Duodenal mucosa (tissue), 2 donors: ENCODE measurements around the gene TBC1D7.

Experiments
- H3K27ac ChIP-seq: one replicate; pipeline ENCODE4 v1.7.0; 2013; ENCODE audit warnings: low read depth, low read length
- H3K27me3 ChIP-seq, 2 donors: one replicate each; pipeline ENCODE4 v1.7.0; 2013; ENCODE audit warnings: low read length in 2 of 2, control low read depth in 1 of 2; ENCODE audit not compliant: insufficient read depth in 2 of 2, control insufficient read depth in 1 of 2
- H3K36me3 ChIP-seq, 2 donors: one replicate each; pipeline ENCODE4 v1.7.0; 2013; ENCODE audit warnings: low read length in 2 of 2, control low read depth in 1 of 2; ENCODE audit not compliant: insufficient read depth in 2 of 2, control insufficient read depth in 1 of 2
- H3K4me1 ChIP-seq, 2 donors: one replicate each; pipeline ENCODE4 v1.7.0; 2013; ENCODE audit warnings: low read length in 2 of 2, control low read depth in 1 of 2; ENCODE audit not compliant: insufficient read depth in 2 of 2, control insufficient read depth in 1 of 2
- H3K4me3 ChIP-seq, 2 donors: one replicate each; pipeline ENCODE4 v1.7.0; 2013; ENCODE audit warnings: low read length in 2 of 2, low read depth in 1 of 2
- H3K9ac ChIP-seq, 2 donors: one replicate each; pipeline ENCODE4 v1.7.0; 2013; ENCODE audit warnings: low read length in 2 of 2, low read depth in 1 of 2
- H3K9me3 ChIP-seq, 2 donors: one replicate each; pipeline ENCODE4 v1.7.0; 2013; ENCODE audit warnings: low read length in 2 of 2, control low read depth in 1 of 2; ENCODE audit not compliant: control insufficient read depth in 1 of 2

The TBC1D7 gene

DNA sequence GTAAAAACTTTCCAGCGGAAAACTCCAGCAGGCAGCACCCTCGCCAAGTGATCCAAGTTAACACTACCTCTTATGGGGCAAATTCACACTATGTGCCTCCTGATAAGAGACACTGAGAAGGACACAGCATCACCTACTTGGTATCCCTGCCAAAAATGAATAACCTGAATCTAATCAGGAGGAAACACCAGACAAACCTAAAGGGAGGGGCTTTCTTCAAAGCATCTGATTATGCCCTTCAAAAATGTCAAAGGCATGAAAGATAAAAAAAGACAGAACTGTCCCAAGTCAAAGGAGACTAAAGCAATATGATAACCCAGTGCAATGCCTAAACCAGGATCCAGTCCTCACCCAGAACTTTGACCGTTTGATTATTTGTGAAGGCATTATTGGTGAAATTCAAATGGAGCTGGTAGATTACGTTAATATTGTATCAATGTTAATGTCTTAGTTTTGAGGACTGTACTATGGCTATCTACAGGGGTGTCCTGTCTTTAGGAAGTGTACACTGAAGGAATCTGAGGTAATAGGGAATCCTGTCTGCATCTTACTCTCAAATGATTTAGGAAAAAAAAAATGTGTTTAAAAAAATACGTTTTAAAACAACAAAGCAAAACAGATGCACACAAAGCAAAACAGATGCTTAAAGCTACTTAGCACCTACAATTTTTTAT lies 8.3 kb downstream of the TBC1D7 start:
- Histone ChIP-seq H3K9ac (no peak overlapping the region), H3K9me3 (no peaks in the 10 kb centered on the region), H3K27me3 (no peaks in the 10 kb centered on the region), H3K4me1 (no peaks in the 10 kb centered on the region), H3K36me3 (peaks cover 27 to 79% of the 10 kb centered on the region in 2 donors), H3K27ac (no peak overlapping the region), H3K4me3 (no peak overlapping the region)

- Histone ChIP-seq H3K4me1 (no peaks in the 10 kb centered on the region), H3K36me3 (peaks cover 24 to 76% of the 10 kb centered on the region in 2 donors), H3K9ac (no peak overlapping the region), H3K27me3 (no peaks in the 10 kb centered on the region), H3K4me3 (no peak overlapping the region), H3K27ac (no peak overlapping the region), H3K9me3 (no peaks in the 10 kb centered on the region)
Observed at GRCh38 chr6:13318821-13319220, 9.5 kb downstream of the TBC1D7 start.

DNA sequence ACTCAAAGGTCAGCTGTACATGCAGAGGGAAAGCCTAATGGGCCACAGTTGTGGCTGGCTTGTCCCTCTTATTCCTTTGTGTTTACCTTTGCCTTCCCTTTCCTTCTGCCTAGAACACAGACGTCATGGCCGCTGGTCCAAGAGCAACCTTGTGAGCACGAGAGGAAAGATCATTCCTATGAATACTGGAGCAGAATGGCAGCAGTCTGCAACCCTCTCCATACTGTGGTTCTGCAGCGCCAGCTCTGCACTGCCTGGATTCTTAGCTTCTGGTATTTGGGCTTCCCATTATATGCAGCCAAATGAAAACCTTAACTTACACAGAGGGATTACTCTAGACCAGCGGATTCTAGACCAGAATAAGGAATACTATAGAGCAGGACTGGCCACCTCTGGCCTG lies 12.4 kb downstream of the TBC1D7 start:
- Histone ChIP-seq H3K27ac (no peak overlapping the region), H3K9me3 (no peaks in the 10 kb centered on the region), H3K36me3 (peaks cover 22 to 69% of the 10 kb centered on the region in 2 donors), H3K4me1 (peaks cover 0 to 7% of the 10 kb centered on the region in 2 donors), H3K27me3 (no peaks in the 10 kb centered on the region), H3K9ac (no peak overlapping the region), H3K4me3 (no peak overlapping the region)

DNA sequence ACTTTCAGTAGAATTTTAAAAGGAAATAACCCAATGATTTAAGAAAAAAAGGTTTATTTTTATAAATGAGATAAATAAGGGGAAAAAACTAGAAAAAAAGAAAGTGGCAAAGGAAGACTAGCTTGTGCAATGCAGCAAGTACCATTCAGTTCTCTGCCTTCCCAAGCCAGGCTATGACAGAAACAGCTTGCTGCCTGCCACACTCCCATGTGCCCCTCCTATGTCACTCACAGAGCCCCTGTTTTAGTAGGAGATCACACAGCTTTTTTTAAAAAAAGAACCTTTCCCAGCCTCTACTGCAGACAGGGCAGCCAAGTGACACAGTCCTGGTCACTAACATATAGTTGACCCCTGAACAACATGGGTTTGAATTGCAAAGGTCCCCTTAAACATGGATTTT lies 13.5 kb downstream of the TBC1D7 start:
- Histone ChIP-seq H3K27ac (no peak overlapping the region), H3K27me3 (no peaks in the 10 kb centered on the region), H3K9me3 (no peaks in the 10 kb centered on the region), H3K4me3 (no peak overlapping the region), H3K9ac (no peak overlapping the region), H3K36me3 (peaks cover 19 to 61% of the 10 kb centered on the region in 2 donors), H3K4me1 (peaks cover 0 to 10% of the 10 kb centered on the region in 2 donors)

DNA sequence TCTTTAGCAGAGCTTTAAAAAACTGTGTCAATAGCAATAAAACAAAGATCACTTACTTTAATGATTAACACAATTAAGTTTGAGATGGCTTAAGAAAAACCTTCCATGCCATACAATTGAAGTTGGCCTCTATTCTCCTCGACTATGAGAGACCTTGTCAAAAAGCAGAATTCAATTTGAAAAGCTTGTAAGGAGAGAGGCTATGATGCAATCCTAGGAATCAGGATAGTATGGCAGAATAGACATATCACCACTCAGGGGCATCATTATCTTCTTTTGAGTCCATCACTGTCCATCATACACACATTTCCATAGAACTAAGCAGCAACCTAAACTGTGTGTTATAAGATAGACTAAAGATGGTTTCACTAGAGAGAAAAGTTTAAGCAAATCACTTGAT lies 17.2 kb downstream of the TBC1D7 start:
- Histone ChIP-seq H3K36me3 (peaks cover 14 to 51% of the 10 kb centered on the region in 2 donors), H3K9ac (no peak overlapping the region), H3K27ac (no peak overlapping the region), H3K4me1 (peaks cover 0 to 11% of the 10 kb centered on the region in 2 donors), H3K4me3 (no peak overlapping the region), H3K27me3 (no peaks in the 10 kb centered on the region), H3K9me3 (no peaks in the 10 kb centered on the region)

- Histone ChIP-seq H3K36me3 (peaks cover 14 to 40% of the 10 kb centered on the region in 2 donors), H3K9me3 (no peaks in the 10 kb centered on the region), H3K27ac (no peak overlapping the region), H3K4me1 (peaks cover 9 to 23% of the 10 kb centered on the region in 2 donors), H3K4me3 (no peak overlapping the region), H3K27me3 (no peaks in the 10 kb centered on the region), H3K9ac (no peak overlapping the region)
Observed at GRCh38 chr6:13308332-13308731, 20.0 kb downstream of the TBC1D7 start.

- Histone ChIP-seq H3K4me3 (no peak overlapping the region), H3K9me3 (no peaks in the 10 kb centered on the region), H3K4me1 (peaks cover 17 to 31% of the 10 kb centered on the region in 2 donors), H3K9ac (no peak overlapping the region), H3K27me3 (no peaks in the 10 kb centered on the region), H3K27ac (no peak overlapping the region), H3K36me3 (peaks cover 14 to 36% of the 10 kb centered on the region in 2 donors)
Observed at GRCh38 chr6:13307508-13307995, 20.8 kb downstream of the TBC1D7 start.

DNA sequence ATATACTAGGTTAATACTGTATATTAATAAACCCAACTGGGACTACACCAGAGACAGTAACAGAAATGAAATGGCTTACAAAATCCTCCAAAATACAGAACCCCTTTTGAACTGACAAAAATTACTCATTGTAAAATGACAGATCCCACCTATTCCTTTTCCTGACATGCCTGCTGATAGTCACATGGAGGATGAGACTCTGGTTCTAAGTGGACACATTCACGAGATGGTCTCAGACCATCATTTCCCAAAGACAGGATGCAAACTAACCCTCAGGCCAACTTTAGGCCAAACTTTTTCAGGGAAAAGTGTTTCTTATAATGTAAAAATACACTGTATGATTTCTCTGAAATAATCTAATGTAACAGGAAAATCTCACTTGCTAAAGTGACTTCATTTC lies 22.5 kb downstream of the TBC1D7 start:
- Histone ChIP-seq H3K9me3 (no peaks in the 10 kb centered on the region), H3K4me3 (no peak overlapping the region), H3K27me3 (no peaks in the 10 kb centered on the region), H3K36me3 (peaks cover 14 to 48% of the 10 kb centered on the region in 2 donors), H3K27ac (no peak overlapping the region), H3K9ac (no peak overlapping the region), H3K4me1 (peaks cover 21 to 28% of the 10 kb centered on the region in 2 donors)

DNA sequence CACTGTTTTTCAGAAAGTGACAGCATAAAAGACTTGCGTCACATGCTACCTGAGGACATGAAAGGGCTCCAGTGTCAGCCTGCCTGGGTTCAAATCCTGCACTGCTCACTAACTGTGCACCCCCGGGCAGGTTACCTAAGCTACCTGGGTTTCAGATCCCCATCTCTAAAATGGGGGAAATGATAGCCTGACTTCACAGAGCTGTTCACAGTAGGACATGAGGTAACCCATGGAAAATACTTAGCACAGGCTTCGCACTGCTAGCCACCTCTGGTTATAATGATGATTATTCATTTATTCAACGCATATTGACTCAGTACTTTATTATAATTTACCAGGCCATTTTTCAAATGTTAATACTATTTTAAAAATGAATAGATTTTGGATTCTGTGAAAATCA lies 23.0 kb downstream of the TBC1D7 start:
- Histone ChIP-seq H3K9me3 (no peaks in the 10 kb centered on the region), H3K36me3 (peaks cover 14 to 51% of the 10 kb centered on the region in 2 donors), H3K9ac (no peak overlapping the region), H3K4me3 (no peak overlapping the region), H3K27ac (no peak overlapping the region), H3K4me1 (peaks cover 21 to 28% of the 10 kb centered on the region in 2 donors), H3K27me3 (no peaks in the 10 kb centered on the region)

DNA sequence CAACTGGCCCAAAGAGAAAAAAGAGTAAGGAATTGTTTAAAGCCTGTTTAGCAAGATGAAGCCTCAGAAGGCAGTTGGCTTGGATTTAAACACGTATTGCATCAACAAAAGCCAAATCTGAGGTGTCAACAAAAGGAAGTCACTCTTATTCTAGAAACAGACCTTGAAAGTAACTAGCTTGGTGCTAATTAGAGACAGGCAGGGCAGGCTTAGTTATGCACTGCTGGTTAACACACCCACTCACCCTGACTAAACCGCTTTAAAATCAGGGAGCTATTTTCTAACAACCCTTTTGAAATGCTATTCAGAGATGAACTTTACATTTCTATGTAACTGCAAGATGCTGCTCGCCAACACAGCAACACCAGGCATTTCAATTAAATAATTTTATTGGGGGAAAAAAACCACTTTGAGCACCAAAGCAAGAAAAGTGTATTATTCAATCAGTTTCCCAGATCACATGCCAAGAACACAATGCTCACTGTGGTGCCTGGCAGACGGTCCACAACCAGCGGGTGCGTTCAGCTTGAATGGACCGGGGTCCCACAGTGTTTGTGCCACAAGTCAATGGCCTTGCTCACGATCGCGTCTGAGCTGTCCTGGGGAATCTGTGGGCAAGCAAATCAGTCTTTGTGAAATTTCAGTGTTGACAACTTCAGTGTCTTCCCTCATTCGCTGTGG lies 23.6 kb downstream of the TBC1D7 start:
- peaks cover 21 to 24% of the 10 kb centered on the region in 2 donors for H3K4me1 ChIP-seq
- no peak overlapping the region for H3K4me3 ChIP-seq
- H3K27ac ChIP-seq = no peak overlapping the region
- no peaks in the 10 kb centered on the region for H3K27me3 ChIP-seq
- H3K9ac ChIP-seq = no peak overlapping the region
- H3K36me3 ChIP-seq = peaks cover 14 to 56% of the 10 kb centered on the region in 2 donors
- no peaks in the 10 kb centered on the region for H3K9me3 ChIP-seq
